Measurements from ENCODE around the gene RASSF10.

GRCh38 chr11:13039126-13039525 is 30.0 kb downstream of the RASSF10 start:
- no peak for TF ChIP-seq EZH2 (IDR thresholded peaks at IDR 0.05; ENCODE audit: insufficient read depth, poor library complexity, severe bottlenecking)
- TF ChIP-seq EZH2phosphoT487 (IDR thresholded peaks at IDR 0.05; ENCODE audit: insufficient read depth, low read depth) = no peak

All from GM23248 (cell line).